ENCODE results near the gene SCAPER.

SCAPER gene

DNA sequence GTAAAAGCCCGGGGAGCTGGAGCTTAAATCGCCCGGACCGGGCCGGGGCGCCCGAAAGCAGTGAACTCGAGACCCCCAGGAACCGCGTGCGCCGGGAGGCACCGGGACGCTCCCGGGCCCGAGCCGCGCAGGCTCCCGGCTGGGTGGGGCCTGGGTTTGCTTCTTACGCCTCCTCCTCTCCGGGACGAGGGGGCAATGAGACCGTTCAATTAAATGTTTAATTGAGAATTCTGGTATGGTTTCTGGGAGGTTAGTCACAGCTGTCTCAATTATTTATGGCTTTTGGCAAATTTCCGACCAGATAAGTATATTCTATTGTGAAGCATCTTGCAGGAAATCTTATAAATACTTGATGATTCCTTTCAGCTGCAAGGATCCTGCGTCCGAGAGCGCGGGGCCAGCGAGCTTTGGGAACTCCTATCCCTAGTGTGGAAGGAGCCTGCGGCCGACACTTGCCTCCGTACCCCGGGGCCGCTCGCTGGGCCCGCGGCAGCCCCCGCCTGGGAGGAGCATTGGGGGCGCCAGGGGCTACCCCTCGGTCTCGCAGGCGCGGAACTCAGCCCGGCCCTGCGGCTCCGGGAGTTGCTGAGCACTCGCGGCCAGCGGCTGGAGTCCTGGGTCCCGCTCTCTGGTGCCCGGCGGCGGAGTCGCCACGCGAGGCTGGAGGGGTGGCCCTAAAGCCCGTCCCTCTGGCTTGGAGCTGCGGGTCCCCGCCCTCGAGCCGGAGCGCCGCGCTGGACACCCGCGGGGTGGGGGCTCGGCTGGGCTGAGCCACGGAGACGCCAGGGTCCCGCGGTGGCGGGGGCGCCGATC lies 558.3 kb downstream of the SCAPER start:
- no peak for TF ChIP-seq CTCF (IDR thresholded peaks at IDR 0.05)

- TF ChIP-seq CTCF (IDR thresholded peaks at IDR 0.05) = no peak
Observed at GRCh38 chr15:76345880-76346668, 559.1 kb downstream of the SCAPER start.

GRCh38 chr15:76345583-76345879 lies 559.6 kb downstream of the SCAPER start:
- TF ChIP-seq CTCF (IDR thresholded peaks at IDR 0.05) = no peak

DNA sequence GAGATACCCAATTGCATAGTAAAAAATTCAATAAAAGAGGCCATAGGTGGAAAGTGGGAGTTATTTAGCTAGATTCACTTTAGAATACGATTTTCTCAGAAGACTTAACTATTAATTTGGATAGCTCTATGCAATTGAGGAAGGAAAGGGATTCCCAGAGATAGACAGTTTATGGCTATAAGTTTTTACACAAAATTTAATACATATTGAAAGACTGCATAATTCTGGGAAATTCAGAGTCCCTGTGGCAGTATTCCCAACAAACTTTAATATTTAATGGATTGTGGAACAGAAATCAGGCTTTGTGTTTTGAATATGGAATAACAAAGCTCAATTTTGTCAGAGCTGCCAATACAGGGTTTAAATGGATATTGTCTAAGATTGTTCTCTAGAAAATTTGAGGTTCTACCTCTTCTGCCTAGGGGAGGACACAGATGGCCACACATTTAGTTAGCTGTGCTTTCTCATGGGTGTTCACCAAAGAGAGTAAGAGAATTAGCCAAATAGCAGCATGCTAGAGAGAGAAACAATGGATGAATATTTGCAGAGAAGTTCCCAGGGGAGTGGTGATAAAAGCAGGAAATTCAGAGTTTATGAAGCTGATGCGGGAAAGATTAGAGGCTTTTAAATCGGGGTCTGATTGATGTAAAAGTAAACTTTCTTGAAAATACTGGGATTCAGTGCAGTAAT lies 560.1 kb downstream of the SCAPER start:
- TF ChIP-seq CTCF (IDR thresholded peaks at IDR 0.05) = no peak

- no peak for TF ChIP-seq CTCF (IDR thresholded peaks at IDR 0.05)
Observed at GRCh38 chr15:76343313-76343996, 561.7 kb downstream of the SCAPER start.

GRCh38 chr15:76342382-76343201 lies 562.5 kb downstream of the SCAPER start:
- no peak for TF ChIP-seq CTCF (IDR thresholded peaks at IDR 0.05)

GRCh38 chr15:76342058-76342381 lies 563.1 kb downstream of the SCAPER start:
- no peak for TF ChIP-seq CTCF (IDR thresholded peaks at IDR 0.05)

Data from LNCAP (cell line).